ENCODE results near the gene SCN2A.

DNA sequence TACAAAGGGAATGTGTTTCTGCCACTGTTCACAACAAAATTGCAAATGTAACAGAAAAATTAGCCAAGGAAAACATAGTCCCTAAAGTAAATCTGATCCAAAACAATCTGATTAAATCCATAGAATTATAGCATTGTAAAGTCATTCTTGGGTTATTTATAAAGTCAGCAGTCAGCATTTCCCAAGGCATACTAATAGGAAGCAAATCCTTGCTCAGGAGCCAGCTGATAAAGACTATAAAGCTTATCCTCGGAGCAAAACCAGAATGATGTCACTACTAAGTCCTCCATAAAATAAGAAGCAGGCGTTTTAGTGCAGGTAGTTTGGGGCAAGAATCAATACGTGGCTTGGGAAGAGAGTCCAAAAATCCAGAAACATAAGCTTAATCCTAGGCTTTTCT lies 162.9 kb downstream of the SCN2A start:
- TF ChIP-seq, protein P1, sequence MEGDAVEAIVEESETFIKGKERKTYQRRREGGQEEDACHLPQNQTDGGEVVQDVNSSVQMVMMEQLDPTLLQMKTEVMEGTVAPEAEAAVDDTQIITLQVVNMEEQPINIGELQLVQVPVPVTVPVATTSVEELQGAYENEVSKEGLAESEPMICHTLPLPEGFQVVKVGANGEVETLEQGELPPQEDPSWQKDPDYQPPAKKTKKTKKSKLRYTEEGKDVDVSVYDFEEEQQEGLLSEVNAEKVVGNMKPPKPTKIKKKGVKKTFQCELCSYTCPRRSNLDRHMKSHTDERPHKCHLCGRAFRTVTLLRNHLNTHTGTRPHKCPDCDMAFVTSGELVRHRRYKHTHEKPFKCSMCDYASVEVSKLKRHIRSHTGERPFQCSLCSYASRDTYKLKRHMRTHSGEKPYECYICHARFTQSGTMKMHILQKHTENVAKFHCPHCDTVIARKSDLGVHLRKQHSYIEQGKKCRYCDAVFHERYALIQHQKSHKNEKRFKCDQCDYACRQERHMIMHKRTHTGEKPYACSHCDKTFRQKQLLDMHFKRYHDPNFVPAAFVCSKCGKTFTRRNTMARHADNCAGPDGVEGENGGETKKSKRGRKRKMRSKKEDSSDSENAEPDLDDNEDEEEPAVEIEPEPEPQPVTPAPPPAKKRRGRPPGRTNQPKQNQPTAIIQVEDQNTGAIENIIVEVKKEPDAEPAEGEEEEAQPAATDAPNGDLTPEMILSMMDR (IDR thresholded peaks at IDR 0.05; ENCODE audit: low read depth, low read length): no peak
- TF ChIP-seq EZH2phosphoT487 (IDR thresholded peaks at IDR 0.05; ENCODE audit: low read depth): no peak

Measured in OCI-LY3 (cell line).